NK-92 (cell line): ENCODE results near the gene CCDC27.

ENCODE experiments used
- DNase-seq: peaks from one replicate; lab custom pipeline; 2025; ENCODE audit not compliant: unreplicated experiment; lab: John Stamatoyannopoulos, UW

The CCDC27 gene

DNA sequence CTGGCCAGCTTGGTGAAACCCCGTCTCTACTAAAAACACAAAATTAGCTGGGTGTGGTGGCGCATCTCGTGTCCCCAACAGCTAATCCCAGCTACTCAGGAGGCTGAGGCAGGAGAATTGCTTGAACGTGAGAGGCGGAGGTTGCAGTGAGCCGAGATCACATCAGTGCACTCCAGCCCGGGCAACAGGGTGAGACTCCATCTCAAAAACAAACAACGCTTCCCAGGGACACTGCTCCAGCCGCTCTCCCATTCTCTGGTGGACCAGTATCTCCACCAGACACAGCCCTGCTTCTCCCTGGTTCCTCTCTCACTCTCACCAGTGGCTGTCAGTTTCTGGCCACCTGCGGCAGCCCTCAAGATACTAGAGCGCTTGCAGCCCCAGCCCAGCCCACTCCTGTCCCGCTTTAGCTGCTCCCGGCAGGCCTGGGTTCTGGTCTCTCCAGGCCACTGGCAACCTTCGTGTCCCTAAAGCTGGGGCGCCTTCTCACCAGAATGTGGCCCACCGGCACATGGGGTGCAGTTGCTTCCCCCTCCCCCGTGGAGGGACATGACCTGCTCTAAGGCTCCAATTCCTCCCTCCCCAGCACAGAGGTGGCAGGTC lies 65.0 kb downstream of the CCDC27 start:
- no peak for DNase-seq

DNA sequence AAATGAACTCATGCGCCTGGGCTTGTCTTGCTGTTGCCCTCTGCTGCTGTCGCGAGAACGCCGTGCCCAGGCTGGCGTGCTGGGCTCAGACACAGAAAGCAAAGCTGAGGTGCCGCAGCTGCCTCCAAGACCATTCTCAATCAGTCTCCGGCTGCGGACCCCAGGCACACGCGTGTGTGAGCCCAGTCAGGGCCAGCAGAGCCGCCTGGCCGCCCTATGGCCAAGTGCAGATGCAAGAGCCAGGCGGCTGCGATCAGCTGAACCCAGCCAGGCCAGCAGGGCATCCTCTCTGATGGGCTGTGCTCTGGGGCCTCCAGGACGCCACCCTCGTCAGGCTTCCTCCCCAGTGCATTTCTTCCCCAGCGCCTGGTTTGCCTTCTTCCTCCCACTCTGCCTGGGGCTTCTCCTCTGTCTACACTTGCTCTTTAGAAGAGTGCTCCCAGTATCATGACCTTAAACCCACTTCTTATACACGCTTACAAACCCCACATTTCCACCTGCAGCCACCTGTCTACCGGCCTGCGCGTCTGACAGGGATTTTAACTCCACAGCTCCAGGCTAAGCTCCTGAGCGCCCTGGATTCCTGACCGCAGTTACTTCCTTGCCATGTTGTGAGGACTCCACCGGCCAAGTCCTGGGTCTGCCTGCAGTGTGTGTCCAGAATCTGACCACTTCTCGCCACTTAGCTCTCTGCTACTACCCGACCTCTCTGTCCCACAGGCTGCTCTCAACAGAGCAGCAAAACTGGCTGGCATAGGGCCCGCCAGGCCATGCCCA lies 65.8 kb downstream of the CCDC27 start:
- no peak for DNase-seq

DNA sequence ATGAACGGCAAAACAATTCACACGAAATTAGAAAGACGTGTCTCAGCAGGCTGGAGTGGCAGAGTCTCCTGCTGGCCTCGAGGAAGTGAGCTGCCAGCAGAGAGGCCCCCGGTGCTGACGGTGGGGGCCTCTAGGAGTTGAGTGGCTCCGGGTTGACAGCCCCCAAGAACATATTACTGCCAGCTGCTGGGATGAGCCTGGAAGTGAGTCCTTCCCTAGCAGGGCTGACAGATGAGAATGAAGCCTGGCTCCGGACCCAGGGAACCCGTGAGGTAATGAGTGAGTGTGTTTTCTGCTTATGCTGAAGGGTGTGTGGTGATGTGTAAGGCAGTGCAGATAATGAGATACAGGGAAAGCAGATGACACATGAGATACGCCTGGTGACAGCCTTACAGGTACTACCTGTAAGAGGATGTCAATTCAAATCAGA lies 67.5 kb downstream of the CCDC27 start:
- no peak for DNase-seq

DNA sequence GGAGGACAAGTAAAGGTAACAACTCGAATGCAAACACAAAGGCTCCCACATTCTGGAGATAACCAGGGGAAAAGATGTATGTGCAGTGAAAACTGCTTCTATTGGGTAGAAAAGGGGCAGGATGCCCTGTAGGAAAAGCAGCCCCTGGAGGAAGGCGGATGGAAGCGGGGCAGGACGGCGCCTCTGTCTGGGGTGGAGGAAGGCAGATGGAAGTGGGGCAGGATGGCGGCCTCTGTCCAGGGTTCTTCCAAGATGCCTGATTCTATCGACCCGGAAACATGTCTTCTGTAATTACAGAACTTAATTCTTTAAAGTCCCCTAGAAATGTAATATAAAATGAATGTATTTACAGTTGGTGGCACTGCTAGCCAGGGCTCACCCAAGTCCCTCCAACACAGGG lies 68.1 kb downstream of the CCDC27 start:
- DNase-seq: no peak

DNA sequence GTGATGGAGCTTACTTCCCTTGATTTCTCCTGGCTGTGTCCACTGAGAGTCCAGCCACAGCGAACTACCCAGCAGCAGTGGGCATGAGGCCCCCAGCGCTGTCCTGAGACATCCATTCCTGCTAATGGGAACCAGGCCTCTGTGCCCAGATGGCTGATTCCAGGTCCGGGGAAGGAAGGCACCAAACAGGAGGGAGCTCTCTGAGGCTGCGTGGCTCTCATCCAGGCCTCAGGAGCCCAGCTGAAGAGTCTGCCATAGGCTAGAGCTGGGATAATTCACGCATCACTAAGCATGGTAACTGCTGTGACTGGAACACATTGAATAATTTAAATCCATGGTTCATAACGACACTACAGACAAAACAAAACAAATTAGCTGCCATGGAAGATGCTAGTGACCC lies 68.8 kb downstream of the CCDC27 start:
- no peak for DNase-seq
